C1 segment of cervical spinal cord (tissue), 14 donors: ENCODE measurements around the gene USP4.
"Not testable (repeated sequence)": the region's sequence is repeated elsewhere in the genome, so short reads cannot be mapped to it uniquely, and the experiment has no call there.

Experiments used
- DNase-seq, 14 donors: peaks; one replicate each; lab custom pipeline; 2025; lab: John Stamatoyannopoulos, UW

The USP4 gene, protein sequence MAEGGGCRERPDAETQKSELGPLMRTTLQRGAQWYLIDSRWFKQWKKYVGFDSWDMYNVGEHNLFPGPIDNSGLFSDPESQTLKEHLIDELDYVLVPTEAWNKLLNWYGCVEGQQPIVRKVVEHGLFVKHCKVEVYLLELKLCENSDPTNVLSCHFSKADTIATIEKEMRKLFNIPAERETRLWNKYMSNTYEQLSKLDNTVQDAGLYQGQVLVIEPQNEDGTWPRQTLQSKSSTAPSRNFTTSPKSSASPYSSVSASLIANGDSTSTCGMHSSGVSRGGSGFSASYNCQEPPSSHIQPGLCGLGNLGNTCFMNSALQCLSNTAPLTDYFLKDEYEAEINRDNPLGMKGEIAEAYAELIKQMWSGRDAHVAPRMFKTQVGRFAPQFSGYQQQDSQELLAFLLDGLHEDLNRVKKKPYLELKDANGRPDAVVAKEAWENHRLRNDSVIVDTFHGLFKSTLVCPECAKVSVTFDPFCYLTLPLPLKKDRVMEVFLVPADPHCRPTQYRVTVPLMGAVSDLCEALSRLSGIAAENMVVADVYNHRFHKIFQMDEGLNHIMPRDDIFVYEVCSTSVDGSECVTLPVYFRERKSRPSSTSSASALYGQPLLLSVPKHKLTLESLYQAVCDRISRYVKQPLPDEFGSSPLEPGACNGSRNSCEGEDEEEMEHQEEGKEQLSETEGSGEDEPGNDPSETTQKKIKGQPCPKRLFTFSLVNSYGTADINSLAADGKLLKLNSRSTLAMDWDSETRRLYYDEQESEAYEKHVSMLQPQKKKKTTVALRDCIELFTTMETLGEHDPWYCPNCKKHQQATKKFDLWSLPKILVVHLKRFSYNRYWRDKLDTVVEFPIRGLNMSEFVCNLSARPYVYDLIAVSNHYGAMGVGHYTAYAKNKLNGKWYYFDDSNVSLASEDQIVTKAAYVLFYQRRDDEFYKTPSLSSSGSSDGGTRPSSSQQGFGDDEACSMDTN

DNA sequence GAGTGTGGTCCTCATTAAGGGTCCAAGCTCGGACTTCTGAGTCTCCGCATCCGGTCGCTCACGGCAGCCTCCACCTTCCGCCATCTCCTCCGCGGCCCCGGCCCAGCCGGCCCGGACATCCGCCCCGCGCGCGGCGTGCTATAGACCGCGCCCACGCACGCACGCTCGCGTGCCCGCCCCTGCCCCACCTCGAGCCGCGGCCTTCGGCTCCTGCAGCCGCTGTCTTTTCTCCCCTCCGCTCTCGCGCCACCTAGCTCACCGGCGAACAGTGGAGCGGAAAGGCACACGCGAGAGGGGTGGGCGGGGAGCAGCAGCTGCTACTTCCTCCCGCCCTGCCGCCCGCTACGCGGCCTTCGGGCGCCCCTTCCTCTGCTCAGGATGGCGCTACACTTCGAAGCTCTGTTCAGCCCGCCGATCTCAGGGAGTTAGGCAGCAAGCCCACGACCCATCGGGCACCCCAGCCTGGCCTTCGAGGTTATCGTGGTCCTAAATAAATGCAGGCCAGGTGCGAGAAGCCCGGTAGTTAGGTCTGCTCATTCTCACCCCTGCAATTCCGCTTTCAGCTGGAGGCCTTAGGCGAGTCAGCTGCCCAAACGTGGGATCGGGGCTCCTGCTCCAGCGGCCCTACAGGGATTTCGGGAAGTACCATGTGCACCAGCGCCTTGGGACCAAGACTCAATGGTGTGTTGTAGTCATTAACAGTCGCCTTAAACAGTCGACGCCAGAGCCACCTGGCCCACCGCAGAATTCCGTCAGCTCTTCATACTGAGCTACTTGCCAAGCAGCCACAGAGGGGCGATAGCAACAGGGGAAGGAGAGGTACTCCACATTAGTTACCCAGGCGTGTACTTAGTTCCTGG lies at the start of gene USP4:
TSS of gene USP4 (minus strand) at position 113 of the 860 bp plus-strand sequence. CDS start at position 84, 29 bp downstream.
- peak; percentile 19 to 76 (median 68) for DNase-seq

DNA sequence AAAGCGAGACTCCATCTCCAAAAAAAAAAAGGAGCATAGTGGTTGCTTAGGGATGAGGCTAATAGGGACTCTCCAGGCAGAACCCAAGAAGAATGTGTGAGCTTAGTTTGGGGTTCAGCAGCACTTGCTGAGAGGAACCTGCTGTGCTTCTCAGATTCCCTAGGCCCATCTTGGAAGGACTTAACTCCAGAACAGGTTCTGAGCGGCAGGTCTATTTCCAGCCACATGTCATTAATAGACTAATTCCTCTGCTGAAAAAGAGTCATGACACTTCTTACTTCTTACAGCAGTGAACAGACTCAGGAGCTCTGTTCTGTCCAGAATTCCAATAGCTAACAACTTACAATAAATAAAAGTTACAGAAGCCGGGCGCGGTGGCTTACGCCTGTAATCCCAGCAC lies 49.4 kb upstream of the USP4 start:
- DNase-seq, result no peak

DNA sequence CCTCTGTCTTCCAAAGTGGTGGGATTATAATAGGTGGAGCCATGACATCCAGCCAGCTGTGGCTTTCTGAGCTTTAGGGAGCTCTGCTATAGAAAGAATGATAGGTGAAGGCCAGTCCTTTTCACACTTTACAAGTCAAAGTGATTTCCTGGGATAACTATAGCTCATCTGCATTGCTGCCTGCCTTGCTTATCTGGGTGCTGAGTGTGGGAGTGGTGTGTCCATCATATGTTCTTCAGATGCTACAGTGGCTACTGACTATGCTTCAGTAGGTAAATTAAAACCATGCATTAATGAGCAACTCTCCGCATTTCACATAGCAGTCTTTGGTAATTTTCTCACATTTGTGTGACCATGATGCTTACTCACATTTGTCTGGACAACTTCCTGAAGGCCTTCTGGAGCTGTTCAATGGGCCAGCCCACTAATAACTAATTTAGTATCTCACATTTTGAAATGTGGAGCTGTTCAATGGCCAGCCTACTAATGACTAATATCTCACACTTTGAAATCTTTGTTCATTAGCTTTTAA lies 48.5 kb upstream of the USP4 start:
- no peak for DNase-seq

DNA sequence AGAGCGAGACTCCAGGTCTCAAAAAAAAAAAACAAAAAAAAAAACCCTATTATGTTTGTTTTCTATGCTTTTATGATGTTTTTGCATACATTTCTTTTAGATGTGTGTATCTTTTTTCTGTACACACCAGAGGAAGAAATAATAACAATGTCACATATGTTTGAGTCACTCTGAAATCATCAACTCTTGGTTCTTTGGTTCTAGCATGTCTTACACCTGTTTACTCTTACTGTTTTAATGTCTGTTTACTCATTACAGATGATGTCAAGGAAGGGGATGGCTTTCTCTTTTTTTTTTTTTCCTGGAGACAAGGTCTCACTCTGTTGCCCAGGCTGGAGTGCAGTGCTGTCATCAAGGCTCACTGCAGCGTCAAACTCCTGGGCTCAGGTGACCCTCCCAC lies 47.9 kb upstream of the USP4 start:
- DNase-seq, result no peak

DNA sequence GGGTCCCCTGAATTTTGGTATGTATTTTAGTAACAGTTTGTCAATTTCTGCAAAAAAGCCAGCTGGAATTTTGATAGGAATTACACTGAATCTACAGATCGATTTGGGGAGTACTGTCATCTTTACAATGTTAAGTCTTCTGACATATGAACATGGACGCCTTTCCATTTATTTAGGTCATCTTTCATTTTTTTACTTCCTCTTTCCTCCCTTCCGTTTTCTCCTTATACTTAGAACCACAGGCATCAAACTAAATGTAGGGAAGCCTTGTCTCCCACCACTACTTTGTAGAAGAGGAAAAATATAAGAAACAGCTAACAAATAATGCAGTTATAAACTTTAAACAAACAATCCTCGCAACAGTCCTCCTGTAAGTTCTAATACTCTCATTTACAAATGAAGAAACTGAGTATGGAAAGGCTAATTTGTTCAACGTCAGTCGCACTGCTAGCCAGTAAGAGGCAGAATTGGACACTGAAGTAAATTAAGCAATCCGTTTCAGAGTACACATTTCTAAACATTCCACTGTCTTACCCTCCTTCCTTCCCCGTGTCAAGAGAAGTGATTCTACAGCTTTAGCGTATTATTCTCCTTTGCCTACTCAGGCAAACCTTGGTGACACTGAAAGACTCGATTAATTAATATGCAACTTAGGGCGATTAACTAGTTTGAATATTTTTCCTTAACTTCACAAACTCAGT lies 46.4 kb upstream of the USP4 start:
- no peak for DNase-seq

DNA sequence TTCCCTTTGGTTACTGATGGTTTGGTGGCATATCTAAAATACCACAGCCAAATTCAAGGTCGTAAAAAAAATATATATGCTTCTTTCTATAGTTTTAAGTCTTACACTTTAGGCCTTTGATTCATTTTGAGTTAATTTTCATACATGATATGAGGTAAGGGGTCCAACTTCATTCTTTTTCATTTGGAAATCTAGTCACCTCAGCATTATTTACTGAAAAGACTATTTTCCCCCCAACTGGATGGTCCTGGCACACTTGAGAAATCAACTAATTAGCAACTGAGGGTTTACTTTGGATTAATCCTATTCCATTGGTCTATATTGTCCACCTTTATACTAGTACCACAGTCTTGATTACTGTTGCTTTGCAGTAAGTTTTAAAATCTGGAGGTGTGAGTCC lies 45.8 kb upstream of the USP4 start:
- no peak for DNase-seq

DNA sequence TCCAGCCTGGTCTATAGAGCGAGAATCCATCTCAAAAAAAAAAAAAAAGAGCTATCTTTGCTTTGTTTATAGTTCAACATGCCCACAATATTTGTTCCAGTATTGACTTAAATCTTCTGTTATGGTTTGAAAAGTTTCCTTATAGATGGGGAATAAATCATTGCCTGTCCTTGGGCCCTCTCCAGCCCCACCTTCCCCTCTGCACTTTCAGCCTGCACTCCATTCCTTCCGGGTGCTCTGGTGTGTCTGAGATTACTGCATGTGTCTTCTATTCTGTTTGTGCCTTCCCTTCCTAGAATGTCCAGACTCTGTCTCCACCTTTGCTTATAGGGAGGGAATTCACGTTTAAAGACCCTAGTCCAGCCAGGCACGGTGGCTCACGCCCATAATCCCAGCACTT lies 43.5 kb upstream of the USP4 start:
- DNase-seq, result no peak

DNA sequence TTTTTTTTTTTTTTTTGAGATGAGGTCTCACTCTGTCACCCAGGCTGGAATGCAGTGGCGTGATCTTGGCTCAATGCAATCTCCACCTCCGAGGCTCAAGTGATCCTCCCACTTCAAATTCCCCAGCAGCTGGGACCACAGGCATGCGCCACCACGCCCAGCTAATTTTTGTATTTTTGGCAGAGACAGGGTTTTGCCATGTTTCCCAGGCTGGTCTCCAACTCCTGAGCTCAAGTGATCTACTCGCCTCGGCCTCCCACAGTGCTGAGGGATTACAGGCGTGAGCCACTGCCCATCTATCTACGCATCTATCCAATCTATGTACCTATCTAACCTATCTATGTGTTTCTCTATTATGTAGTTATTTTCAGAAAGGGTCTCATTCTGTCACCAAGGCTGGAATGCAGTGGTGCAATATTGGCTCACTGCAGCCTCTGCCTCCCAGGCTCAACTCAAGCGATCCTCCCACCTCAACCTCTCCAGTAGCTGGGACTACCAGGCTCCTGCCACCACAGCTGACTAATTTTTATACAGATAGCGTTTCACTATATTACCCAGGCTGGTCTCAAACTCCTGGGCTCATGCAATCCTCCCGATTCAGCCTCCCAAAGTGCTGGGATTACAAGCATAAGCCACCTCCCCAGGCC lies 38.5 kb upstream of the USP4 start:
- DNase-seq, result peak in 1 of 14 donors; percentile 12

DNA sequence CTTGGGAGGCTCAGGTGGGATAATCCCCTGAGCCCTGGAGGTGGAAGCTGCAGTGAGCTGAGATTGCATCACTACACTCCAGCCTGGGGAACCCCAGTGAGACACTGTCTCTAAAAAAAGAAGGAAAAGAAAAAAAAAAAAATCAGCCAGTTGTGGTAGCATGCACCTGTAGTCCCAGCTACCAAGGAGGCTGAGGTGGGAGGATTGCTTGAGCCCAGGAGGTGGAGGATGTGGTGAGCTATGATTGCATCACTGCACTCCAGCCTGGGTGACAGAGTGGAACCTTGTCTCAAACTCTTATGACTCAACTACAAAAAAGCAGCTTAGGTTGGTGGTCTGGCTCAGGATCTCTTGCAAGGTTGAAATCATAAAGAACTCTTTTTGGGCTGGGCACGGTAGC lies 37.6 kb upstream of the USP4 start:
- DNase-seq, result no peak

DNA sequence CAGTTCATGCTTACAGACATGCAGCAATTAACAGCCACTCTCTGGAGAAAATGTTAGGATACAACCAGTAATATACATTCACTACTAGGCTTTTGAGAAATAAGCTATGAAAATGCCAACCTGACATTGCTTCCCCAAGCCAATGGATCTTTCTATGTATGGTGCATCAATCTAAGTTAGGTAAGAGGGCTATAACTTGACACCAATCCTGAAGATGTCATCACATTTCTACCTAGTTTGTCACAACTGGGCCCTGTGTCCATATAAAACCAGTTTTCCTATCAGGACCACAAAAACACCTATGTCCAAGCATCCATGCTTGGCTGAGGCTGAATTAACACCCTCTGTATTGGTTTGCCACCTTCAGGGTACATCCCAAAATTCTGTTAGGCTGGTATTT lies 32.1 kb upstream of the USP4 start:
- no peak for DNase-seq

DNA sequence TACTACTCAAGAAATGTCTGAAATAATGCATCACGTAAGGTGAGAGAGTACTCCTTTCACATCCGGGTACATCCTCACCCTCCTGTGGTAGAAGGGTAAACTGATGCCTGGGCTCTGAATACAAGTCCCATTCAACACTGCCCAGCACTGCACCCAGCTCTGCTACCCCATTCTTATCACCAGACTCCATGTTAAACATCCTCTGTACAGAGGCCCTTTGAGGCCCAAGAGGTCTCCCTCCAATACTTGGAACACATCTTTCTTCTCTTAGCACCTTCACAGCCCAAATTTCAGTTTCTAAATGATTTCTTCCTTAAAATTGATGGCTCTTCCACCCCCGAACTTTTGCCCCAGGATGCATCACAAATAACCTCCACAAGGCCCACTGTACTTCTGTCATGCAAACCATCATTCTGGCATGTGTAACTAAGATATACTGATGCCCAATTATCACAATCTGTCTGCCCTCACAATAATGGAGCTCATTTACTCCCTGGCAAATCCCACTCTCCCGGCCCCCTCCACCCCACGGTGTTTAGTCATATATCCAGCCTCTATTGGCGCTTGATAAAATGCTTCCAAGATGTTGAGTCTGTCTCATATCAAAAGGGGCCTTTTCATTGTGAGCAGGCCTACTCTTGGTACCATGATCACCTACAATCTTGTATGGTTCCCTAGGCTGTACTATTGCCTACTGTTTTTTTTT lies 30.9 kb upstream of the USP4 start:
- DNase-seq, result no peak

DNA sequence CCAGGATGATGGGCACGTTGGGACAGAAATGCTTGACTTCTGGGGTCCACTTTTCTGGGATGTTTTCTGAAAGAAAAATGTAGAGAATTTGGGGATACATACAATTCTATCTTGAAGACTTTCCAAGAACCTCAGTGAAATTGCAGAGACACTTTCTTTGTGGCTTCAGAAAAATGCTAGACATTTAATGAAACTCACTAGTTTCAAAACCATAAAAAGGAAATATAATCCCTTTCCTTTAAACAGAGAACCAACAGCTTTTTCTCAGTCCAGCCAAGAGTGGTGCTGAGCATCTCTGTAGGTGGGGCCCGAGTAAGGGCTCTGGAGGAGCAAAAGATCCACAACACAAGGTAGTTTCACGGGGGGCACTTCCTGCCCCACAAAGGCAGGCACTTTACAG lies 22.7 kb upstream of the USP4 start:
- DNase-seq, result no peak

DNA sequence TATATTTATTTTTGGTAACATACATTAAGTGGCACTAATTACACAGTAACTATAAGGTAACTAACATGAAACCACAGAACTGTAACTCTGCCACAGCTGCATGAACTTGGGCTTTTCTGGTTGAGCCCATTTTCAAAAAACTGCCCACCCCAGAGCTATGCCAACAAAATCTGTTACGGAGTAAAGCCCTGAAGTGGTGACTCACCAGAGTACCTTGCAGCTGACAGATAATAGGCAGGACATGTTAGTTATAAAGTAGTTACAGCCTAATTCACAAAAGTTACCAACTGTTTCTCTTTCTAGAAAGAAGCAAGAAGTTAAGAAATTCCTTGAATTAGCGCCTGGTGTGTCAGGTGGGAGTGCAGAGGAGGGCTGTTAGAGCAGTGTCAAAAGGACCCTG lies 19.8 kb upstream of the USP4 start:
- no peak for DNase-seq

DNA sequence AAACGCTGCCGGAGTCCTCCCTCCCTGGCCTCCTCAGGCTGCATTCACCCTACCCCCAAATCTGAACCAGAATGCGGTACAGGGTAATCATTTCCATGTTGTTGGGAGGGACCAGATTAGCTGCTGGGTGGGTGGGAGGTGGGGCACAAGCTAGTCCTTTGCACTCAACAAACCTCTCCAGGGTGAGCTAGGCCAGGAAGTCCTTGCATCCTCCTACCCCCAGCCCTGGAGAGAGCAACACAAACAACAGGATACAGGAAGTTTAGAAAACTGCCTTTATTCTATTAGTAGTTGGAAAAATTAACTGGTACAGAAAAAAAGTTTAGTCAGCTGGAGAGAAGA lies 19.0 kb upstream of the USP4 start:
- DNase-seq, result no peak

DNA sequence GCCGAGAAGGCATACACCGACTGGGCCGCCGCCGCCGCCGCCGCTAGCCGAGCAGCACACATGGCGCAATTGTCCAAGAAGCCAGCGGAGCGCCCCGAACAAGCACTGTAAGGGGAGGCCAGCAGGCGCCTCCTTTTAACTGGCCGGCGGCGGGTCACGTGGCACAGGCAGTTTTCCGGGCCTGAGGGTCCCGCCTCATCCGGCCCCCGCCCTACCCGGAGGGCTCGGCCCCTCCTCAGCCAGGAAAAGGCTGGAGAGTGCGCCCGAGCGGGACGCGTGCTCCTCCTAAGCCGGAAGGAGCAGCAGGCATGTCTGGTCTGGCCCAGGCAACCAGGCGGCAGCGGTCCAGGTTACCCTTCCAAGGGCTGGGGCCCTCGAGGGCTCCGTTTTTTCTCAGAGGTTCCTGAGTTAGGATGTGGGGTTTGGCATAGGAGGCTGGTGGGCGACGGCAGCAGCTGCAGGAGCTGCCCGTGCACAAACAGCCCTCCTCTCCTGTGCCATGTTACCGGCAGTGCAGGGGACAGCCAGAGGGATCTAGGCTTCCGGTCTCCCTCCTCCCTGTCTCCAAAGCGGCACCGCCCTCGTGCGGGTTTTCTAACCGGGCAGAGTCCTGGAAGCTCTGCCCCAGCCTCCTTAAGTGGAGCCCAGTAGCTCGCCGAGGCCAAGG lies 18.5 kb upstream of the USP4 start, which contains the start of gene GPX1:
TSS of gene GPX1 (minus strand) at position 137 of the 667 bp plus-strand sequence. CDS start at position 62, 75 bp downstream.
- DNase-seq, result peak; percentile 44 to 91 (median 86)

DNA sequence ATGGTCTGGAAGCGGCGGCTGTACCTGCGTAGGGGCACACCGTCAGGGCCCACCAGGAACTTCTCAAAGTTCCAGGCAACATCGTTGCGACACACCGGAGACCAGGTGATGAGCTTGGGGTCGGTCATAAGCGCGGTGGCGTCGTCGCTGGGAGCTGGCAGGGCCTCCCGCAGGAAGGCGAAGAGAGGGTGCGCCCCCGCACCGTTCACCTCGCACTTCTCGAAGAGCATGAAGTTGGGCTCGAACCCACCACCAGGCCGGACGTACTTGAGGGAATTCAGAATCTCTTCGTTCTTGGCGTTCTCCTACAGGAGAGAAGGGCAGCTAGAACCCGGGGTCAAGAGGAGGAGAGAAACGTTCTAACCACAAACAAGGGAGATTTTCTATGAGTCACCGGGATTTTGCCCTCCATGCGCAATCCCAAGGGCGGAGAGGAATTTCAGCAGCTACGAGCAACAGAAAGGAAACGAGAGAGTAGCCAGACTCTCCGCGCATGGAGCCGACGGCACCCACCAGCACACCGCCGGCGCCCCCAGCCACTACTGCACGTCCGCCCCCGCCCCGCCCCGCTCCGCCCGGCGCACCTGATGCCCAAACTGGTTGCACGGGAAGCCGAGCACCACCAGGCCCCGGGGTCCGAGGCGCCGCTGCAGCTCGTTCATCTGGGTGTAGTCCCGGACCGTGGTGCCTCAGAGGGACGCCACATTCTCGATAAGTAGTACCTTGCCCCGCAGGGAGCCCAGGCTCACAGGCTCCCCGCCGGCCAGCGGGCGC lies 17.8 kb upstream of the USP4 start:
- peak in 2 of 14 donors; percentile 26 to 72 for DNase-seq

DNA sequence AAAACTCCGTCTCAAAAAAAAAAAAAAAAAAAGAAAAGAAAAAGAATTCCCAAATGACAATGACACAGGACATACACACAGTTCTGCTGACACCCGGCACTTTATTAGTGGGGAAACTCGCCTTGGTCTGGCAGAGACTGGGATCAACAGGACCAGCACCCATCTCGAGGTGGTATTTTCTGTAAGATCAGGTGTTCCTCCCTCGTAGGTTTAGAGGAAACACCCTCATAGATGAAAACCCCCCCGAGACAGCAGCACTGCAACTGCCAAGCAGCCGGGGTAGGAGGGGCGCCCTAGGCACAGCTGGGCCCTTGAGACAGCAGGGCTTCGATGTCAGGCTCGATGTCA lies 17.2 kb upstream of the USP4 start:
- DNase-seq, result not testable (repeated sequence)

DNA sequence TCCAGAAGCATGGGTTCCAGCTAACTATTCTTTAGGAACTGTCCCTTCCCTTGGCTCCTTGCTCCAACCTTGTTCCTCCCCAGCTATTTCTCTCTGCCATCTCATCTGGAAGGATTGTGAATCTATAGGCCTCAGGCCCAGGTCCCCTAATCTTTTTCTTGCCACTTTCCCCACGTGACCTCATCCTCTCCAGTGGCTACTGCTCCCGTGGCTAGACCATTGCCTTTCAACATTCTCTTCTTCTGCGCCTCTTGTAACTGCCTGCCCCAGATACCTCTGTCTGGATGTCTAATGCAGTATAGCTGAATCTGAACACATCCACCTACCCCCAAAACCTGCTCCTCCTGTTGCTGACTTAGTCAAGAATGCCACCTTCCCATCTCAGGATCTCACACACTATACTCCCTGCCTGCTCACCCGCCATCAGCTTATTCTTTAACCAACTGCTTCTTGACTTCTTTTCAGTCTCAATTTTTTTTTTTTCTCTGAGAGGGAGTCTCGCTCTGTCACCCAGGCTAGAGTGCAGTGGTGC lies 13.1 kb upstream of the USP4 start:
- no peak for DNase-seq
